ENCODE results near the gene ZNF783.

Gene ZNF783

DNA sequence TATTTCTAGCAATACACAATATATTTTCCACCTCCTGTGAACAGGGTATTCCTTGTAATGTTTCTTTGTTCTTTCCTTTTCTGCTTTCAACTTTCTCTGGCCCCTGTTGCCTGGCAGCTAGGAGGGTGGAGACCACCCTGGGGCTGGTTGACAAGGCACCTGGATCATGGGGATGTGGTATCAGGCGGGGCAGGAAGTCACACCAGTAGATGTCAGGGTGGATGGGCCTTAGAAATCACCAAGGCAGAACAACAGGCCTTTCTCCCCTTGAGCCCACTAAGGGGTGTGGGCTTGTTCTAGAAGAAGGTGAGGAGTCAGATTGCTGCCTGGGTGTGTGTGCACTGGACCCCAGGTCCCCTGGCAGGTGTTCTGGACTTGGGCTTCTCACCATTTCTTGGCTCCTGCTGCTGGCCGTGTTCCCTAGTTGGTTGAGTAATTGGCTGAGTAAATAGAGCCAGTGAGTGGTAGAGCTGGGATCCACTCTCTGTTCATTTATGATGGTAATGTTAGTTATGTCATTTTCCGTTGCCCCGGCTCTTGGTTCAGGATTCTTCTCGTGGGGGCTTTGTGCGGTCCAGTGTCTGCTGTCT is 24.9 kb downstream of the ZNF783 start:
- no peak overlapping the region for H3K4me3 ChIP-seq (ENCODE audit: low read length)
- TF ChIP-seq, protein P1, sequence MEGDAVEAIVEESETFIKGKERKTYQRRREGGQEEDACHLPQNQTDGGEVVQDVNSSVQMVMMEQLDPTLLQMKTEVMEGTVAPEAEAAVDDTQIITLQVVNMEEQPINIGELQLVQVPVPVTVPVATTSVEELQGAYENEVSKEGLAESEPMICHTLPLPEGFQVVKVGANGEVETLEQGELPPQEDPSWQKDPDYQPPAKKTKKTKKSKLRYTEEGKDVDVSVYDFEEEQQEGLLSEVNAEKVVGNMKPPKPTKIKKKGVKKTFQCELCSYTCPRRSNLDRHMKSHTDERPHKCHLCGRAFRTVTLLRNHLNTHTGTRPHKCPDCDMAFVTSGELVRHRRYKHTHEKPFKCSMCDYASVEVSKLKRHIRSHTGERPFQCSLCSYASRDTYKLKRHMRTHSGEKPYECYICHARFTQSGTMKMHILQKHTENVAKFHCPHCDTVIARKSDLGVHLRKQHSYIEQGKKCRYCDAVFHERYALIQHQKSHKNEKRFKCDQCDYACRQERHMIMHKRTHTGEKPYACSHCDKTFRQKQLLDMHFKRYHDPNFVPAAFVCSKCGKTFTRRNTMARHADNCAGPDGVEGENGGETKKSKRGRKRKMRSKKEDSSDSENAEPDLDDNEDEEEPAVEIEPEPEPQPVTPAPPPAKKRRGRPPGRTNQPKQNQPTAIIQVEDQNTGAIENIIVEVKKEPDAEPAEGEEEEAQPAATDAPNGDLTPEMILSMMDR (conservative IDR thresholded peaks at IDR 0.05; ENCODE audit: low read length), result no peak
- DNase-seq (ENCODE audit: low read depth), result no peak

DNA sequence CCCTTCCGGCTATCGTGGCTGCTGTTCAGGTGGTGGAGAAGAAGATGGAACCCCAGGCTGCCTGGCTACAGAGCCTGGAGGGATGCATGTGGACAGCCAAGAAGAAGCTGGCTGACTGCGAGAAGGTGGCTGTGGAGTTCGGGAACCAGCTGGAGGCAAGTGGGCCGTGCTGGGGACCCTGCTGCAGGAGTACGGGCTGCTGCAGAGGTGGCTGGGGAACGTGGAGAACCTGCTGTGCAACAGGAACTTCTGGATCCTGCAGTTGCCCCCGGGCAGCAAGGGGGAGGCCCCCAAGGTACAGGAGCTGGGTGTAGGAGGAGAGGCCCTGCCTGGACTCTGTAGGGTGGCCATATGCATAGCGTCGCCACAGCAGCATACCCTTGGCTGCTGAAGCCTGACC is 25.6 kb downstream of the ZNF783 start:
- no peak overlapping the region for H3K4me3 ChIP-seq (ENCODE audit: low read length)
- no peak for DNase-seq (ENCODE audit: low read depth)
- TF ChIP-seq, protein P1 (conservative IDR thresholded peaks at IDR 0.05; ENCODE audit: low read length), result no peak

DNA sequence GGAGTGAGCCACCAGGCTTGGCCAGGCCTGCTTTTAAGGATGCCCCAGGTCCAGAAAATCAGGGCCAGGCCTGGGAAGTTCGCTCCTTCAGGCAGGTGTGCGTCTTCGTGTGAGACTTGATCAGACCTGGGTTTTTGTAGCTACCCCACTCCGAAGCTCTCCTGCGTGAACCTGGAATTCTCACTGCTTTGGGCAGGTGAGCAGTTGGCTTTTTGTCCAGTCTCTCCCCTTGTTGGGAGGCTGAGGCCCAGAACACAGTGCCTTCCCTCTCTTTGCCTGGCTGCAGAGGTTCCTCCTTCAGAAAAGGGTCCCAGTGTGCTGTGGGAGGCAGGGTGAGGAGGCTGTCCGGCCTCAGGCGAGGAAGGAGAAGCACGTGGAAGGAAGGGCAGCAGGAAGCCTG is 27.3 kb downstream of the ZNF783 start:
- TF ChIP-seq, protein P1 (conservative IDR thresholded peaks at IDR 0.05; ENCODE audit: low read length), result no peak
- H3K4me3 ChIP-seq (ENCODE audit: low read length), result no peak overlapping the region
- no peak for DNase-seq (ENCODE audit: low read depth)

DNA sequence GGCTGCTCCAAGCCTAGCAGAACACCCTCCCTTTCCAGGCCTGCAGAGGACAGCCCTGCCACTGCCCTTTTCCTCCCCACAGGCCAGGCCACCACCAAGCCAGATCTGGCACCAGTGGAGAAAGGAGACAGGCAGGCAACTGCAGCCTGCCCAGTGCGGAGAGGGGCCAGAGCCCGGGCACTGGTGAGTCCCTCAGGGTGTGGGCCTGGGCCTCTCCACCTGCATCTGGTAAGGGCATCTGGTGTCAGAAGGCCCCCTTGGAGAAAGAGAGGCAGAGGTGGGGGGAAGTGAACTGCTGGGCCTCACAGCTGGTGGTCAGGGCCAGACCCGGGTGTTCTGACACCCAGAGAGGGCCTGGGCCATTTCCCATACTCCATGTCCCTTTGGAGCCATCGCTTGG is 27.9 kb downstream of the ZNF783 start:
- TF ChIP-seq, protein P1 (conservative IDR thresholded peaks at IDR 0.05; ENCODE audit: low read length), result no peak
- H3K4me3 ChIP-seq (ENCODE audit: low read length), result no peak overlapping the region
- DNase-seq (ENCODE audit: low read depth), result no peak

DNA sequence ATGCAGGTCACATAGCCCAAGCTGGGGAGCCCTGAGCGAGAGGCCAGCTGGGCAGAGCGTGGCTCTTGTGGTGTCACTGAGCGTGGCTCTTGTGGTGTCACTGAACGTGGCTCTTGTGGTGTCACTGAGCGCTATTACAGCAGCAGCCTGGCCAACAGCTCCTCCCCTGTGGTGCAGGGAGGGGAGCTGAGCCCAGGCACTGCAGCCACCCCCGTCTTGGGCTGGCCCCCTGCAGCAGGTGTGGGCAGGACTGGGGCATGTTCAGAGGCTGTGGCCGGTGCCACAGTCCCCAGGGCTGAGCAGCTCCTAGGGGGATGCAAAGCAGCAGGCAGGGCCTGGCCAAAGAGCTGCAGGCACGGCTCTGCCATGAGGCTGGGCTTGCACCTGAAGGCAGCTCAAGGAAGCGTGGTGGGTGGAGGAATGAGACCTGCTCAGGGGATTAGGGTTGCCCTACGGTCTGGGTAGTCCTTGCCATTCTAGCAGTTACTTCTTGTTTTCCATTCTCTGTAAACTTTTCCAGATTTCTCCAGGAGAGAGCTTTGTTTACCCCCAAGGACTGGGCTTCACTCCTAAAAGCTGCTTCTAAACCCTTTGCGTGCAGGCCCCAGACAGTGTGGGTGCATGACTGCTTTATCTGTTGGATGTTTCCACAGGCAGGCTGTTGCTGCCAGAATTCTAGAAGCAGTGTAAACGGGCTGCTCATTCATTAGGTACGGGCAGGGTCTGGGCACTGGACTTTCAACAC is 29.2 kb downstream of the ZNF783 start:
- TF ChIP-seq, protein P1 (conservative IDR thresholded peaks at IDR 0.05; ENCODE audit: low read length), result no peak
- DNase-seq (ENCODE audit: low read depth), result no peak

DNA sequence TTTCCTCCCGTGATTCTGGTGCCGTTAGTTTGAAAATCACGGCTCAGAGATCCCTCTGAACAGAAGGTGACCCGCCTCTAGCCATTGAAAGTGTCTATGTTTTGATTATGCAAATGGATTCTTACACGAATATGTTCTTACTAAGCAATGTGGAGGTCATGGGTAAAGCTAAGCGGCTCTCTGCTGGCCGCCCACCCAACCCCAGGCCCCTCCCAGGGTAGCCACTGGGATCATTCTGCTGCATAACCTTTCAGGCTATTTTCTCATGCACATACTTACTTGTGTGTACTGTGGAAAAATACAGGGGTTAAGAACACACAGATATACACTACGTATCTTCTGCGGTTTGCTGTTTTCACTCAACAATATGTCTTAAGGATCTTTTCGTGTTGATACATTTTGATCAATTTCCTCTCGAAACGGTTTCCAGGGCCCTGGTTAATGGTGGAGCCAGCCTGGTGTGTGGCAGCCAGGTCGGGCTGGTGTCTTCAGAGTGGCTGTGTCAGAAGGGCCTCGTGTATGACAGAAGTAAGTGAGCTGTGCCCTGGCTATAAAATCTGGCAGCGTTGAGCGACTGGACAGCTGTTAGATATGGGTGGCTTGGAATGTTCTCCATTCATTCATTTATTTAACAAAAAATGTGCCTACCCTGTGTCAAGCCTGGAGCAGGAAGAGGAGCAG is 29.9 kb downstream of the ZNF783 start:
- no peak overlapping the region for H3K4me3 ChIP-seq (ENCODE audit: low read length)
- TF ChIP-seq, protein P1 (conservative IDR thresholded peaks at IDR 0.05; ENCODE audit: low read length), result no peak
- DNase-seq (ENCODE audit: low read depth), result no peak

More for the DNA sequence above, 29.2 kb downstream of the ZNF783 start:
- H3K4me3 ChIP-seq (ENCODE audit: low read length), result no peak overlapping the region

DNA sequence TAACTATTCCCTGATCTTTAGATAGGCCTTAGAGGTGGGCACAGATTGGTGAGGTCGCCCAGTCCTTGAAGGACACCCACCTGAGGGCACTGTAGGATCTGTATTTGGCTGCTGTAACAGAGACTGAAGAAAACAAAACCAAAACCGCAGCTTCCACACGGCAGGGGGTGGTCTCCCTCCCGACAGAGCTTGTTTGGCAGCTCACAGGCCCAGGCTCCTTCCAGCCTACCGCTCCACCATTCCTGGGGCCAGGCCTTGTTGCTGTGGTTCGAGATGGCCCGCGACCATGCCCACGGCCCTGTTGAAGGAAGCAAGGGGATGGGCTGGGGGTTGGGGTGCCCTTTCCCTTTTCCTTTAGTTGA is 30.4 kb downstream of the ZNF783 start:
- TF ChIP-seq, protein P1 (conservative IDR thresholded peaks at IDR 0.05; ENCODE audit: low read length), result no peak
- DNase-seq (ENCODE audit: low read depth), result no peak
- no peak overlapping the region for H3K4me3 ChIP-seq (ENCODE audit: low read length)

Measured in AG10803 (cell line).